ENCODE data around the gene ZNF839. TPM values are rescaled to one million over a fixed set of nuclear protein-coding genes. Genes with fewer than 3 reads are reported as not detected.
A peak's percentile ranks its signal among the peaks of the same experiment; 100 is the strongest.
"Not testable (repeated sequence)": the region's sequence is repeated elsewhere in the genome, so short reads cannot be mapped to it uniquely, and the experiment has no call there.

Gene ZNF839
- total RNA-seq, 1 donor from 2014 or later = 14.9 TPM

DNA sequence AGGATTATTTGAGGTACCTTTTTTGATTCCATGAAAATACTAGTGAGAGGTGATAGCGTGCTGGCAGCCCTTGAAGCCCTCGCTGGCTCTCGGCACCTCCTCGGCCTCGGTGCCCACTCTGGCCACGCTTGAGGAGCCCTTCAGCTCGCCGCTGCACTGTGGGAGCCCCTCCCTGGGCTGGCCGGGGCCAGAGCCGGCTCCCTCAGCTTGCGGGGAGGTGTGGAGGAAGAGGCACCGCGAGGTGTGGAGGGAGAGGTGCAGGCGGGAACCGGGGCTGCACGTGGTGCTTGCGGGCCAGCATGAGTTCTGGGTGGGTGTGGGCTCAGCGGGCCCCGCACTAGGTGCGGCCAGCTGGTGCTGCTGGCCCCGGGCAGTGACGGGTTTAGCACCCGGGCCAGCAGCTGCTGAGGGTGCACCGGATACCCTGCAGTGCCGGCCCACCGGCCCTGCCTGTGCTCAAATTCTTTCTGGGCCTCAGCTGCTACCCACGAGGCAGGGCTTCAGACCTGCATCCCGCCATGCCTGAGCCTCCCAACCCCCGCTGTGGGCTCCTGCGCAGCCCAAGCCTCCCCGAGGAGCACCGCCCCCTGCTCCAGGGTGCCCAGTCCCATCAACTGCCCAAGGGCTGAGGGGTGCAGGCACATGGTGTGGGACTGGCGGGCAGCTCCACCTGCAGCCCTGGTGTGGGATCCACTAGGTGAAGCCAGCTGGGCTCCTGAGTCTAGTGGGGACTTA is 21.9 kb upstream of the ZNF839 start:
- no peak overlapping the region for H3K27ac Mint-ChIP-seq
- peaks cover 6% of the 10 kb centered on the region for H3K9me3 Mint-ChIP-seq (ENCODE audit: low read depth)
- H3K4me3 Mint-ChIP-seq (ENCODE audit: low read depth) = no peak overlapping the region
- TF ChIP-seq, protein P1, sequence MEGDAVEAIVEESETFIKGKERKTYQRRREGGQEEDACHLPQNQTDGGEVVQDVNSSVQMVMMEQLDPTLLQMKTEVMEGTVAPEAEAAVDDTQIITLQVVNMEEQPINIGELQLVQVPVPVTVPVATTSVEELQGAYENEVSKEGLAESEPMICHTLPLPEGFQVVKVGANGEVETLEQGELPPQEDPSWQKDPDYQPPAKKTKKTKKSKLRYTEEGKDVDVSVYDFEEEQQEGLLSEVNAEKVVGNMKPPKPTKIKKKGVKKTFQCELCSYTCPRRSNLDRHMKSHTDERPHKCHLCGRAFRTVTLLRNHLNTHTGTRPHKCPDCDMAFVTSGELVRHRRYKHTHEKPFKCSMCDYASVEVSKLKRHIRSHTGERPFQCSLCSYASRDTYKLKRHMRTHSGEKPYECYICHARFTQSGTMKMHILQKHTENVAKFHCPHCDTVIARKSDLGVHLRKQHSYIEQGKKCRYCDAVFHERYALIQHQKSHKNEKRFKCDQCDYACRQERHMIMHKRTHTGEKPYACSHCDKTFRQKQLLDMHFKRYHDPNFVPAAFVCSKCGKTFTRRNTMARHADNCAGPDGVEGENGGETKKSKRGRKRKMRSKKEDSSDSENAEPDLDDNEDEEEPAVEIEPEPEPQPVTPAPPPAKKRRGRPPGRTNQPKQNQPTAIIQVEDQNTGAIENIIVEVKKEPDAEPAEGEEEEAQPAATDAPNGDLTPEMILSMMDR (IDR thresholded peaks at IDR 0.05; ENCODE audit: unreplicated experiment) = no peak
- DNase-seq (ENCODE audit: low spot score, unreplicated experiment) = no peak
- H3K4me1 Mint-ChIP-seq (ENCODE audit: low read depth) = peaks cover 10% of the 10 kb centered on the region
- no peaks in the 10 kb centered on the region for H3K27me3 Mint-ChIP-seq
- peaks cover 7% of the 10 kb centered on the region for H3K36me3 Mint-ChIP-seq (ENCODE audit: insufficient read depth)

- H3K9me3 Mint-ChIP-seq (ENCODE audit: low read depth); DNase-seq (ENCODE audit: low spot score, unreplicated experiment); H3K27ac Mint-ChIP-seq; H3K27me3 Mint-ChIP-seq; H3K36me3 Mint-ChIP-seq (ENCODE audit: insufficient read depth); H3K4me3 Mint-ChIP-seq (ENCODE audit: low read depth): not testable (repeated sequence)
- peaks cover 15% of the 10 kb centered on the region for H3K4me1 Mint-ChIP-seq (ENCODE audit: low read depth)
These were observed 21.1 kb upstream of the ZNF839 start for GRCh38 chr14:102298303-102299070.

- peak overlapping the region; percentile 26 for H3K27ac Mint-ChIP-seq
- H3K36me3 Mint-ChIP-seq (ENCODE audit: insufficient read depth) = peaks cover 3% of the 10 kb centered on the region
- peaks cover 21% of the 10 kb centered on the region for H3K4me1 Mint-ChIP-seq (ENCODE audit: low read depth)
- TF ChIP-seq, protein P1 (IDR thresholded peaks at IDR 0.05; ENCODE audit: unreplicated experiment) = no peak
- H3K9me3 Mint-ChIP-seq (ENCODE audit: low read depth) = peaks cover 2% of the 10 kb centered on the region
- no peaks in the 10 kb centered on the region for H3K27me3 Mint-ChIP-seq
- DNase-seq (ENCODE audit: low spot score, unreplicated experiment) = no peak
- H3K4me3 Mint-ChIP-seq (ENCODE audit: low read depth) = peak overlapping the region; percentile 98
These were observed 15.9 kb upstream of the ZNF839 start for GRCh38 chr14:102303664-102304063.

DNA sequence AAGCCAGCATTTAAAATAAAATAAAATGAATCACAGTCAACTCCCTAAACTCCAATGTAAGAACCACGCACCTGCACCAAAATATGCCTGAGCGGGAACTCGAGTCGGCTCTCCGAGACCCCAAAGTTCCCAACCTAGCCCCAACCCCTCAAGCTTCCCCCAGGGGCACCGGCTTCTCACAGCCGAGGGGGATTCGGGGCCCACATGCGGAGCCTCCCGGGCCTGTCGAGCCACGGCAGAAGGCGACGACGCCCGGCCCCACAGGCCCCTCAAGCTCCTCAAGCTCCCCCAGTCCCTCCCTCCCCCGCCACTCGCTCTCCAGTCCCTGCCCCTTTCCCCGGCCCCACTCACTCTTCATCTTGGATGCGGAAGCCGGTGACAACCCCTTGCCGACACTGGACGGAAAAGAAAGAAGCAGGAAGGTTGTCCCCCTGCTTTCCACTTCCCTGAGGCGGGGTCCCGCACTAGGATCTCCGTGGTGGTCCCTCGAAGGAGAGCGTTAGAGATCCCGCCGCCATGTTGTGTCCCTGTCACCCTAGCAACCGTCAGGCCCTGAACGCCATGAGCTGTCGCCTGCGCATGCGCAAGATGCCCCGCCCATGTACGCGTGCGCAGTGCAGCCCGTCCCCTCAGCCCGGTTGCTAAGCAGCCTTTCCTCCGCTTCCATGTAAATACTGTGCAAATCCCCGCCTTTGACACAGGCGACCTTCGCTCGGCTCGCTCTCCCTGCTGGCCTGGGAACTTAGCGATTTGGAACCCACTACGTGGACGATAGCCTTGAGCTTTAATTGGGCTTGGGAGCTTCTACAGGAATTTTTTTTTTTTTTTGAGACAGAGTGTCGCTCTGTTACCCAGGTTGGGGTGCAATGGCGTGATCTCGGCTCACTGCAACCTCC is 14.7 kb upstream of the ZNF839 start, which contains the start of gene MOK:
MOK (minus strand) TSS at position 554 of the 896 bp plus-strand sequence; CDS start at position 358, 196 bp downstream.
- Mint-ChIP-seq H3K9me3 (ENCODE audit: low read depth) (no peaks in the 10 kb centered on the region), H3K4me1 (ENCODE audit: low read depth) (peaks cover 21% of the 10 kb centered on the region), H3K27me3 (no peaks in the 10 kb centered on the region), H3K27ac (peak within 1 kb of the TSS; percentile 92), H3K36me3 (ENCODE audit: insufficient read depth) (no peaks in the 10 kb centered on the region), H3K4me3 (ENCODE audit: low read depth) (peak within 1 kb of the TSS; percentile 98)
- peak; percentile 99 for DNase-seq (ENCODE audit: low spot score, unreplicated experiment)
- TF ChIP-seq, protein P1 (IDR thresholded peaks at IDR 0.05; ENCODE audit: unreplicated experiment) = no peak

- no peak overlapping the region for H3K27ac Mint-ChIP-seq
- H3K4me3 Mint-ChIP-seq (ENCODE audit: low read depth) = peak overlapping the region; percentile 77
- peak; percentile 71 for DNase-seq (ENCODE audit: low spot score, unreplicated experiment)
These were observed 5.1 kb upstream of the ZNF839 start for GRCh38 chr14:102314242-102315011.

More at GRCh38 chr14:102314242-102315011, 5.1 kb upstream of the ZNF839 start:
- Mint-ChIP-seq H3K4me1 (ENCODE audit: low read depth) (peaks cover 19% of the 10 kb centered on the region), H3K27me3 (peaks cover 10% of the 10 kb centered on the region), H3K36me3 (ENCODE audit: insufficient read depth) (no peaks in the 10 kb centered on the region), H3K9me3 (ENCODE audit: low read depth) (no peaks in the 10 kb centered on the region)
- TF ChIP-seq, protein P1 (IDR thresholded peaks at IDR 0.05; ENCODE audit: unreplicated experiment) = peak; percentile 99

All from progenitor cell of endocrine pancreas (in vitro differentiated cells).